Vagina (tissue), 2 donors: ENCODE results near the gene MTARC2.
"Not testable (repeated sequence)": the region's sequence is repeated elsewhere in the genome, so short reads cannot be mapped to it uniquely, and the experiment has no call there.

Source experiments
- POLR2A ChIP-seq, 2 donors: fragments of 450-650 bp; IDR thresholded peaks; one replicate each; pipeline ENCODE4 v1.6.1; 2017; ENCODE audit warnings: antibody characterized with exemption in 2 of 2, mild to moderate bottlenecking in 2 of 2, moderate library complexity in 2 of 2
- POLR2AphosphoS5 ChIP-seq, 2 donors: sonication (generic); formaldehyde crosslinking; IDR thresholded peaks; one replicate each; pipeline ENCODE4 v1.9.0; 2017; ENCODE audit warnings: antibody characterized with exemption in 2 of 2, mild to moderate bottlenecking in 2 of 2, low read depth in 1 of 2; ENCODE audit not compliant: insufficient read depth in 1 of 2
- TF ChIP-seq, protein P1 (sequence below), 3 experiments: fragments of 450-650 bp in 2 of 3; fragments of 200-600 bp in 1 of 3; sonication (generic) in 1 of 3; IDR thresholded peaks; one replicate each; pipeline ENCODE4 v1.5.1; 2017 to 2019; ENCODE audit warnings: antibody characterized with exemption in 3 of 3, mild to moderate bottlenecking in 2 of 3, moderate library complexity in 2 of 3

- TF ChIP-seq, protein P1, sequence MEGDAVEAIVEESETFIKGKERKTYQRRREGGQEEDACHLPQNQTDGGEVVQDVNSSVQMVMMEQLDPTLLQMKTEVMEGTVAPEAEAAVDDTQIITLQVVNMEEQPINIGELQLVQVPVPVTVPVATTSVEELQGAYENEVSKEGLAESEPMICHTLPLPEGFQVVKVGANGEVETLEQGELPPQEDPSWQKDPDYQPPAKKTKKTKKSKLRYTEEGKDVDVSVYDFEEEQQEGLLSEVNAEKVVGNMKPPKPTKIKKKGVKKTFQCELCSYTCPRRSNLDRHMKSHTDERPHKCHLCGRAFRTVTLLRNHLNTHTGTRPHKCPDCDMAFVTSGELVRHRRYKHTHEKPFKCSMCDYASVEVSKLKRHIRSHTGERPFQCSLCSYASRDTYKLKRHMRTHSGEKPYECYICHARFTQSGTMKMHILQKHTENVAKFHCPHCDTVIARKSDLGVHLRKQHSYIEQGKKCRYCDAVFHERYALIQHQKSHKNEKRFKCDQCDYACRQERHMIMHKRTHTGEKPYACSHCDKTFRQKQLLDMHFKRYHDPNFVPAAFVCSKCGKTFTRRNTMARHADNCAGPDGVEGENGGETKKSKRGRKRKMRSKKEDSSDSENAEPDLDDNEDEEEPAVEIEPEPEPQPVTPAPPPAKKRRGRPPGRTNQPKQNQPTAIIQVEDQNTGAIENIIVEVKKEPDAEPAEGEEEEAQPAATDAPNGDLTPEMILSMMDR (IDR thresholded peaks at IDR 0.05), result not testable (repeated sequence)
- TF ChIP-seq POLR2A (IDR thresholded peaks at IDR 0.05); POLR2AphosphoS5 (IDR thresholded peaks at IDR 0.05; ENCODE audit: insufficient read depth in 1 of 2, low read depth in 1 of 2): not testable (repeated sequence)
Observed at GRCh38 chr1:220721266-220721665, 26.9 kb upstream of the MTARC2 start.
